ENCODE results near the gene DLX6. TPM values are rescaled to one million over a fixed set of nuclear protein-coding genes. Genes with fewer than 3 reads are reported as not detected.

DLX6 gene
- polyA plus RNA-seq, 1 donor, result 0.14 TPM

DNA sequence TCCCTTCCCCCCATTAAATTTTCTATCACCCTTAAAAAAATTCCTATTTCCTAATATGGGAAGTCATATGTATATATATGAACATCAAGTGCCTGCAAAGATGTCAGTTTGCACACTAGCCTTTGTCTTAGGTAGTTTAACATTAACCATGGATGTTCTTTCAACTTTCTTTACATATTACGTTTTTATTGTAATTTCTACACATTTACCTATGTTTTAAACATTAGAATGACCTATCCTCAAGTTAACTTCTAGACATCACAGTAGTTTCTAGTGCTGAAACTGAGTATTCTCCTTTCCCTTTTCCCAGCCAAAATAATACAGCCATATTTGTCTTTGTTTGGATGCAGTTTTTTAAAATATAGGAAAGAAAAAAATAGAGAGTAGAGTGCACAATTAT lies 5.8 kb downstream of the DLX6 start:
- no peak for DNase-seq (ENCODE audit: low read depth)

DNA sequence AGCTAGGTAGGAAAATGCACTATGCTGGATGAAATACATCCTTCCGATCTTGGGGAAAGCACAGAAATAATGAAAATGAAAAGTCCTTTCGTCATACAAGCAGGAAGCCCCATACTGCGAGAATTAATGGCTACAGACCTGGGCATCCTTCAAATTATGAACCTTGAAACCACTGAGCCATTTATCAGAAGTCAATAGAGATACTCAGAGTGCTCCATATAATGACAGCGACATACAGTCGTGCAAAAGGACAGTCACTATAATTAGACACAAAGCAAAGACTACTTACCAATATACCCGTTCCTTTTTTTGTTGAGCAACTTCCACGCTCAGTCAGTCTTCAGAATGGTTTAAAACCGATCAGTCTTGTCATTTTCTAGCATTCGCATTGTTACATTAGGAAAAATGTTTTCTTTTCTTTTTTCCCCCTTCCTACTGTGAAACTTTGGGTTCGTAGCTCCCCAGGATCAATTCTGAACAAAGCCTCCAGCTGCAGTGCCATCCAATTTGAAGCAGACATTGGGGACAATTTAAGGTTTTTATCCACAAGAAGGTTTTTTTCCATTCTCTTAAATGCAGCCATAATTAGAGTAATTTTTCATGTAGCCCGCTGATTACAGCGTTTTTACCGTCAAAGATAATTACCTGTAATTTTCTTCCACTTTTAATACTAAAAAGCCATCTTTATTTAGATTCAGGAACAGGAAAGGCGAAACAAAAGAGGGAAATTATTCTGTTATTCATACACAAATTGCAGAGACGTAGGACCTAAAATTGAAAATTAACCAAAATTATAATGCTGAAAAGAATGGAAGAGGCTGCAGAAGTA lies 6.4 kb downstream of the DLX6 start:
- no peak for DNase-seq (ENCODE audit: low read depth)

DNA sequence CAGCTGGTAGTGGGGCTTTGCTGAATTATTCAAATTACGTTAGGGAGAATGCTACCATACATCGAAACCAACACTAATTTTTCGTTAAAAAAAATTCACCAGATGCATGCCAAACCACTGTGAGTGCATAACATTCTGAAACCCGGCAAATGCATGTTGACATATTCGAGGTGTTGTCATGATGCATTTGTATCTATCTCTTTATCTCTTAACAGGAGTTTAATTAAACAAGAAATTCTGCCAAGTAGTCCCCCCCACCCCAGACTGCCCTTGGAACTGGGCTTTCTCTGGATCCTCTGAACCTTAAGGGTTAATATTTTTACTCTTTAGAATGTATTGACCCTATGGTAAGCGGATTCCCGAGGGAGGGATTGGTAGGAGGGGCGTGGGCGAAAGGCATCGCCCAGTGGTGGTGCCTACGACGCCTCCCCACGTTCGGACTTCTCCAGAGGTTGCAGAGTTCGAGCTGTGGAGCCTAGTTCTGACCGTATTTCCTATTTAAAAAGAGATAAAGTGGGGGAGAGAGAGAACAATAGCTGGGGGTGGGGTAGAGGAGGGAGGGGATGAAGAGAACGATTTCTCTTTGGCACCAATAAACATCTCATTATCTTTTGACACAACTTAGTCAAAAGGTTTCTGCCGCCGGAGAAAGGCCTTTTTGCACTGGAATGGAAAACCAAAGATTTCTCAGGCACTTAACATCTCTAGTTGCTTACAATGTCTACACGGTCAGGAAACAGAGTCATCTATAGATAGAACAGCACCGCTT lies 7.2 kb downstream of the DLX6 start:
- no peak for DNase-seq (ENCODE audit: low read depth)

DNA sequence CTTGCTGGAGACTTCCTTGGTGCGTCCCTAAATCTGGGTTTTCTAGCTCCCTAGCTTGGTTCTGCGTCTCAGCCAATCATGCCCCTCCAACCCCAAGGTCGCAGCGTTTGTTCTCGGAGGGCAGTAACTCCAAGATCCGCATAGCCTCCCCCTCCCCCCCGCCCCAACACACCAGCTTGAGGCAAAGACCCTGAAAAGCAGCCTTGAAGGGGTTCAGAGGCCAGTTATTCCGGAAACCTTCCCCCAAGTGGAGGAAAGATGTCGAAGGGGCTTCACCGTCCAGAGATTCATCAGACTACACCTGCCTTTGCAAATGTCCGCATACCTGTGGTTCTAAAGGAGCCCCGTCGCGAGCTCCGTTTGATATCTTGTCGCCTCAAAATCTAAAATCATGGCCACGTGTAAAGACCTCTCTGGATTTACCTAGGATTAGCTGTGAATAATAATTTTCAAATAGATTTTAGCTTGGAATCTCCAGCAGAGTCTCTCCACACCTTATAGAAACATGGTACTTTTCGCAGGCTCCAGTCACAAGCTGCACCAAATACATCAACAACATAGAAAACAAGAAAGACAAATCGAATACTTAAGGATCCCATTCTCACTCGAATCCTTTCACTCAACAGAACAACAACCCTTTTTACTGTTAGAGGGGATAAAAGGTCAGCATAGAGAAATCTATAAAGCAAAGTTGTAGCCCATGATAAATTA lies 7.9 kb downstream of the DLX6 start:
- no peak for DNase-seq (ENCODE audit: low read depth)

DNA sequence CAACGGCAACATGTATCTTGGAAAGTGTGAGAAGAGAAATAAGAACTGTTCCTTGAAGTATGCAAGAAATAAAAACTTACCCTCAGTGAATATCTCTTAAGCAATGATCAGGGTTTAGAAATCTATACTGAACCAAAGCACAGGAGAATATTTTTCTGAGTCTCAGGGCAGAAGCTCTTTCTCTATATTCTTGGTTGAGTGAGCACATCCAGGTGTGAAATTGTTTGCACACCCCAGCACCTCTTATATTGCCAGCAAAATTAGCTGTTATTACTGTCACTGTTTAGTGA lies 8.4 kb downstream of the DLX6 start:
- DNase-seq (ENCODE audit: low read depth), result no peak

DNA sequence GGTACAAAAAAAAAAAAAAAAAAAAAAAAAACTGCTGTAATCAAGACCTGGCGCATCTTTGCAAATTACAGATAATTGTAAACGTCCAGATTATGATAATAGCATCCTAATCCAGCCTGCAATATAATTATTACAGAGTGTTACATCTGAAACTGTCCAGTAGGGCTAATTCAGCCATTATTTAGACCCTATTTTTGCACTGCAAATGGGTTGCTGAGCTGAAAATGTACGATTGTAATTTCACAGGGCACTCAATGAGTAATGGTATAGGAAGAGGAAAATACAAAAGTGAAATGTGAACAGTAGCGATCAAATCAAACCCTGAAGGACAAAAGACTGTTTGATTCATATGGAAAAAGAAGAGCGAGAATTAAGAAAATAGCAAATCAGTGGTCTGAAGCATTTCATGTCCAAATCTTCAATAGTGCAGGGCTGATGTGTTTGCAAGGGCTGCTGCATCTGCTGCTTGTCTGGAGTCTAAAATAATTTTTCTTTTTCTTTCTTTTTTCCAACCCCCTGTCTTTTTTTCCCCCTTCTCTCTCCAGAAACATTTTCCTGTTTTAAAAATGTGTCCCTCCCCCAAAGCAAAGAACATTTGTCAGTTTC lies 8.9 kb downstream of the DLX6 start:
- no peak for DNase-seq (ENCODE audit: low read depth)

DNA sequence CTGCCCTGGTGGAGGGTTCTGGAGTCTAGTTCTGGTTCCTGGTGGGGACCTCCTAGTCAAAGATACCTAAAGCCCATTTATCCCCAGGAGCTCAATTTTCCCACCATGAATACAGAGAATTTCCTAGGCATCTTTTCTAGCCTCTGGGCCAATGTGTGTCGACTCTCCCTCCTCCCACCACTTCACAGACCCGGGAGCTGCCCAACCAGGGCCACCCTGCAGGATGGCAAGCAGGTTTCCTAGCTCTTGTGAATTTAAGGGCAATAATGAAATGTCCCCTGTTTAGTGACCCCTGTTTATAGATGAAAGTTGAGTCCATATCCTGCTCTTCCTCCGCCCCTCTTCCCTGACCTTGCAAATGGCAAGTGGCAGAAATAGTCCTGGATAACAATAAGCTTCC lies 9.9 kb downstream of the DLX6 start:
- DNase-seq (ENCODE audit: low read depth), result no peak

DNA sequence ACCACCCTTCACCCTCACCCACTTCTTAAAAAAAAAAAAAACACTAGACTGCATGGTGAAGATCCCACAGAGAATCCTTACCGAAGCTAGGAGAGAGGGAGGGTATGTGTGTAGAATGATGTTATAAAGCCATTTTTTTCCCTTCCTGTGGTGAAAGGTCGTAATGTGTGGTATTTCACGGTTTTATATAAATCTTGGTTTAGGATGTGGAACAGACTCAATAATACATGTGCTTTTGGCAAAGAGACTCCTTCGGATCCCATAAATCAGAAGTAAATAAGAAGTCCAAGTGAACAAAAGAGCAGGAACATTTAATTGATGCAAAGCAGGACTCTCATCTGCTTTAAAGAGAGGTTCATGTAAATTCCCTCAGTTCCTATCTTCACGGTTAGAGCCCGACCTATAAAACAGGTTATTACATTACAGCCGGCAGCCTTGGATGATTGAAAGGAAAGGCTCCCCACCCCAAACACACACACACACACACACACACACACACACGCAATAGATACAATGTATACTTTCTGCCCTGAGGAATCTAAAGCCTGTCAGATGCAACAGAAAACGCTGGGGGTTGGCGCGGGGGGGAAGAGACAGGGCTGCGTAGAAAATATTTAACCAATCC lies 10.5 kb downstream of the DLX6 start:
- no peak for DNase-seq (ENCODE audit: low read depth)

DNA sequence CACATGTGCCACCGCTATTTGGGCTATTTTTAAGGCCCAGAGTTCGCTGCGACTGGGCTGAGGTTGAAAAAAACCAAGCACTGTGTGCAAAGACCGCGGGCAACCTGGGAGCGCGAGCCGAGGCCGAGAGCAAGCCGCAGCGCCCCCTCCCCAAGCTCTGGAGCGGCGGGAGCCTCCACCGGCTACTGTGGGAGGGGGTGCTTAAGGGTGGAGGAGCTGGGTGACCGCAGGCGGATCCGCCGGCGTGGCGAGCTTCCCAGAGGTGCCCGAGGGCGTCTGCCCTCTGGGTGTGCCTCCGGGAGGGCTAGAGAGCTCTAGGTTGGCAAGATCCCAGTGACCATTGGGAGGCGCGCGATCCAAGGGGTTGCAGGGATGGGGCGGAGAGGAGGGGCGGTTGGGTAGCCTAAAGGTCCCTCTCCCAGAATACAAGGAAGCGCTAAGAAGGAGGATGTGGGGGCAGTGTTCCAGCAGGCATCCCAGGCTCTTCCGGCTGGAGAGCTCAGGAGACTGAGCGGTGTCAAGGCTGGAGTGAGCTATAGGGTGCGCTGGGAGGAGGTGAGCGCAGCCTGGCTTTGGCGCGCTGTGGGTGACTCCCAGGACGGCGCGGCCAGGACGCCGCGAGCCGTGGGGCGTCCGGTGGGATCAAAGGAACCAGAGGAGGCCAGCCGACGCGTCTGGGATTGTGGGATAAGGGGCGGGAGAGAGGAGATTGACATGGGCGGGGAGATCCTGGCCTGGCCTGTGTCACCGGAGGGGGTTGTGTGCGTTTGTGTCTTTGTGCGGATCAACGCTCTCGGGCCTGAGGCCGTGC lies 11.2 kb downstream of the DLX6 start:
- no peak for DNase-seq (ENCODE audit: low read depth)

DNA sequence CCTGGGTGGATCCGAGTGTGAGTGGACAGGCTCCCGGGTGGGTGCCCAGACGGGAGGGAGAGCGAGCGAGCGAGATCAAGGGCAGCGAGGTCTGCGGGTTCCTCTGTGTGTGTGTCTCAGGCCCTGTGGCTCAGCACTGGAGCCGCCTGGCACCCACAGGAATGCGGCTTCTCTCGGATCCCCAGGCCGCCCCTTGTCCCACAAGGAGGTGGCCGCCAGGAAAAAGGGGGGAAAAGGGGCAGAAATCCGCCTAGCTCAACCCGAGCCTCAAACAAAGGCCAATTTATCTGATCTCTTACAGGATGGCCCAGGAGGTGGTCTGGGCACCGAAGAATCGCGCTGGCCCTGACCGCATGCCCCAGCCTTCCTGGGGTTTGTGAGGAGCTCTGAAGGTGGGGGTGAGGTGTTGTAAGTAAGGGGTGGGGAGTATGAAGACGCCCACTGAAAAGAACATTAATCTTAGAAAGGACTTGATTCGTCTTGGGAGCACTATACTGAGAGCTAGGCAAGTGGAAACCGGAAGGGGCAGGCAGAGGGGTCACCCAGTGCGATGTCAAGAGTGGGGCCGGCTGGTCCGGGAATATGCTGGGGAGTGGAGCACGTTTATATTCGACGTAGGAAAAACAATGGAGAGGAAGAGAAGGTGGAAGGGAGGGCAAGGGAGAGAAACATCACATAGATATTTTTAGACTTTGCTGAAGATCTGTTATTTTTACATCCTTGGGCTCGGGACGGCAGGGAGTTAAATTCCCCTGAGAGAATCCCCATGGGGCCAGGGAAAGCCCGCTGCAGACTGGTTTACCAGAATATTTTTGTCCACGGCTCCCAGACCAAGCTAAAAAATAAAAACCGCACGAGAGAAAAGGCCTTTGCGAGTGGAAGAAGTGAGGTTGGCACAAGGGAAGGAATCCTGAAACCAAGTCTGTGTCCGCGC lies 12.1 kb downstream of the DLX6 start:
- no peak for DNase-seq (ENCODE audit: low read depth)

DNA sequence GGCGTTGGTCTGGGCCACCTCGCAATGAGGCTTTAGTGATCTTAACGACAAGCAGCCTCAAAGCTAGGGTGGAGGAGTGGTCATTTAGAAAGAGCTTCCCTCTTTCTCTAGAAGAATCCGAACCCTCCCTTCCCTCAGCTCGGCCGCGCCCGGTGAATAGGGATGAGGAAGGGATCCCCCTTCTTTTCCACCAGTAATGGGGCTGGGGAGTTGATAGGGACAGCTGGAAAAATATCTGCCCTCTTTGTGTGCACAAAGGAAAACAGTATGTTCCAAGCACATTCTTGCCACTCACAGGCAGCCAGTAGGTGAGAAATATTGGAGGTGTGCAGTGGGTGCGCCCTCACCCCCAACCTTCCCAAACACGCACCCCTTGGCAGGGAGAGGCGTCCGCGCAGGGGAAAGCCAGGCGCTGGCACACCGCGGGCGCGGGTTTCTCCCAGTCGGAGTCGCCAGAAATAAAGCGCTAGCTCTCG lies 12.8 kb downstream of the DLX6 start:
- no peak for DNase-seq (ENCODE audit: low read depth)

DNA sequence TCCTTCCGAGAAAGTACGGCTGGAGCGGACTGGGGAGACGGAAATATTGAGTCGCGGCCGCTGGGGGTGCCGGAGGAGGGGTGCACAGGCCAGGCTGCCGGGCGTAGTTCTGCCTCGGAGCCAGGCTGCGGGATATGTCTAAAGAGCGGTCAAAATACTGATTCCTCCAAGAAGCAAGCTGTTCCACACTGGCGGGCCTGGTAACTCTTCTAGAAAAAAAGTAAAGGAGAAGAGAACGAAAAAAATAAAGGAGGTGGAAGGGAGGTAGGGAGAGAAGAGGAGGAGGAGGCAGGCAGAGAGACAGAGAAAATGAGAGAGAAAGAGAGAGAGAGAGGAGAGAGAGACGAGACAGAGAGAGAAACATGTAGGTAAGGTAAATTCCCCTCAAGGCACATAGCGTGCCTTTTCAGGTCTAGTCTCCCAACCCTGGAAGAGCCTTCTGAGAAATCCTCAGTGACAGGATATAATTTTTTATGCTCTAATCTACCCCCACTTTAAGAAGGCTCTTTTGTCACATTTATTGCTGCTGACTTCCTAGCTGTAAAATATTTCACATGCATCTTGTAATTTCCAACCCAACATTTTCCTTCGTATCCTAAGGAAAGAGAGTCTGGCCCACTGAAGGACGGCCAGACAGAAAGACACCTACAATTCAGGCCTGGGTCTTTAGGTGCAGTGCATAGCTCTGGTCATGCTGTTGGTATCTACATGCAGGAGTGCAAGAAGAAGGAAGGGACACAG lies 13.6 kb downstream of the DLX6 start:
- DNase-seq (ENCODE audit: low read depth), result no peak

DNA sequence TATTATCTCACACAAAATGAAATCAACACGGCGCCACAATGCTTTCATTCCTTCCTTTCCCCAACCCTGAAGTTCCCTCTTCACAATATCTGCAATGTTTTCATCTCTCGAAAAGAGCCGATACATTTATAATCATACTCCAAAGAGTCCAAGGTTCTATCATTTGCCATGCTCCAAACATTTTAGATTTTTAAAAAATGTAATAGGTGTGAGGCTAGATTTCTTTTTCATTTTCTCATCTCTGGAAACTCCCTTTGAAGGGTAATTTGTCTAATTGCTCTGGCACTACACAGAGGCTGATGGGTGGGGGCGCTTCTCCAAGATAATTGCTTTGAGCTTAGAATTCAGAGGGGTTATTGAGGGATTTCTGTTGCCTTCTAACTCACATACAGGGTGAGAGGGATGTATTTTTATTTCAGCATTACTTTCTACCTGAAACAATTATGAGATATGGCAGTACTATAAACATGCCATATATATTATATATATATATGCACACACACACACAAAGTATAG lies 14.4 kb downstream of the DLX6 start:
- no peak for DNase-seq (ENCODE audit: low read depth)

DNA sequence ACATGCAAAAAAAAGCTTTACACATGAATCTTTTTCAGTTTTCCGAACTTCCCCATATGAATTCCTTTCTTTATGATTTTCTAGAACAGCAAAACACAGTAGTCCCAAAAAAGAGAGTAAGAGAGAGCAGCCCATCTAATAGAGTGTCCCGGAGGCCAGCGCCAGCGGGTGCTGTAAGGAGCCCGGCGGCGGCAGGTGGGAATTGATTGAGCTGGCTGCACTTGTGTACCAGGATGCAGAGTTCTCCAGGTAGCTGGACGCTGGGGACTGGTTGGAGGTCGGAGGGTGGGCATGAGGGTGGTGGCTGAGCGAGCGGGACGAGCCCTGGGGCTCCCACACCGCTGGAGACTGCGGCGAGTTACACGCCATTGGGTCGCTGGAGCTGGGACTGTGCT lies 15.2 kb downstream of the DLX6 start:
- DNase-seq (ENCODE audit: low read depth), result no peak

DNA sequence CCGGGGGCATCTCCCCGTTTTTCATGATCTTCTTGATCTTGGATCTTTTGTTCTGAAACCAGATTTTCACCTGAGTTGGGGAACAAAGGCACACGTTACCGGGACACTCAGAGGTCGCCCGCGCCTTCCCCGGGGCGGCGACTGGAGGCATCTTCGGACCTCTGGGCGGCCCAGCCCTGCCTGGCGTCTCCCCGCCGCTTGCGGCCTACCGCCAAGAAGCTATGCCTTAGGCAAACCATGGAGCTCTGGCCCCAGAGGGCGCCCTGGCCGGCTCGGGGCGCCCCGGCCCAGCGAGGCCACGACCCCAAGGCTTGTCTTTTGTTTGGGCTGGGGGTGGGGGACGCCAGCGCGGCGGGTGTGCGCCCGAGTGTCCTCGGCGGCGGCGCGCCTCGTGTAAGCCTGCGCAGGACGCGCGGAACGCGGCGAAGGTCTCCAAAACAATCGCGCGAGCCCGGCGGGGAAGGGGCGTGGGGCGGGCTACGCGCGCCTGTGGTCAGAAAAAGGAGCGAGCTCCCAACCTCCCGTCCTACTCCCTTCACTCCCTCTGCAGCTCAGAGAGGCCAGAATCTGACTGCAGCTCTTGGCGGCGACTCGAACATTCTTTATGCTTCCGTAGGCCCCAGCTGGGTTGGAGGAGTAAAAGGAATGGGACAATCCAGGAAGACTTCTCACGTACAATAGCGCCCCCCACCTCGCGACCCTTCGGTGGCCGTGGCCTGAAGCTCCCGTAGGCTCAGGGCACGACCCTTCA lies 15.8 kb downstream of the DLX6 start:
- no peak for DNase-seq (ENCODE audit: low read depth)

DNA sequence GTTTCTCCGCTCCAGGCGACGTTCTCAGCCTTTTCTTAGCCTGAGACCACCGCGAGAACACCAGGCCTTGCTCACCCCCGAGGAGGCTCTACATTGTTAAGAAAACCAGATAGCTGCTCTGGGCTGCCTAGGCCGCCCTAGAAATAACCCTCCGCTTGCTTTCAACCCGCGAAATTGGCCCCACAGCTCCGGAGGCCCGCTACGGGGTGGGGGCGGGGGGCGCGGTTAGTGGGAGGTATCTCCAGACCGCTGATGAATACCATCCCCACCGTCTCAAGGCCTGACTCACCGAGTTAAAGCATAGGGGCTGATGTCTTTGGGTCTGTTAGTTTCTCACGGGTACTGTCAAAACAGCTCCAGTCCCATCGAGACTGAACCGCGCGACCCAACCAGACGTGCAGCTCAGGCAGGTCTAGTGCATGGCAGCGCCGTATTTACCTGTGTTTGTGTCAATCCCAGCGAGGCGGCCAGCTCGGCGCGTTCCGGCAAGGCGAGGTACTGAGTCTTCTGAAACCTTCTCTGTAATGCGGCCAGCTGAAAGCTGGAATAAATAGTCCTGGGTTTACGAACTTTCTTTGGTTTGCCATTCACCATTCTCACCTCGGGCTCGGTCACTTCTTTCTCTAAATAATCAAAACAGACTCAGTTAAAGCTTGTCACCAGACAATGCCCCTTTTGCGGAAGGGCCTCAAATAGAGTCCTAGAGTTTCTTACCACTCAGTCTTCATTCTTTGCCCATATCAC lies 16.6 kb downstream of the DLX6 start:
- DNase-seq (ENCODE audit: low read depth), result no peak

Data from forelimb muscle (tissue), 1 donor.